ENCODE results near the gene TMEM151A.

- TF ChIP-seq EZH2 (IDR thresholded peaks at IDR 0.05; ENCODE audit: borderline replicate concordance, low read depth, low read length, poor library complexity, severe bottlenecking) = no peak
- TF ChIP-seq CTCF (conservative IDR thresholded peaks at IDR 0.05; ENCODE audit: low read depth, low read length) = no peak
Measured at GRCh38 chr11:66271816-66272215, 19.9 kb upstream of the TMEM151A start.

All from A673 (cell line).